IMR-90 (cell line): Measurements from ENCODE around the gene MOV10.

ENCODE experiments used
- BHLHE40 ChIP-seq: fragments of 150-350 bp; IDR thresholded peaks from 2 replicates; pipeline ENCODE4 v1.6.1; 2016; ENCODE audit warnings: mild to moderate bottlenecking, low read depth, low read length
- CTCF ChIP-seq: conservative IDR thresholded peaks from 2 replicates; pipeline ENCODE4 v1.5.1; 2012; ENCODE audit warnings: mild to moderate bottlenecking, low read depth, low read length, improper control_type of control experiment
- RAD21 ChIP-seq: IDR thresholded peaks from 2 replicates; pipeline ENCODE4 v1.6.1; 2012; ENCODE audit warnings: low read length, improper control_type of control experiment
- USF2 ChIP-seq: fragments of 150-350 bp; IDR thresholded peaks from 2 replicates; pipeline ENCODE4 v1.6.1; 2017; ENCODE audit warnings: mild to moderate bottlenecking, antibody characterized with exemption, low read length, low read depth

- TF ChIP-seq RAD21 (no peak), CTCF (no peak), BHLHE40 (no peak), USF2 (no peak)
These were observed 28.2 kb downstream of the MOV10 start for GRCh38 chr1:112702420-112703261.
